Stimulated activated CD4-positive, alpha-beta T cell treated with anti-CD3 and anti-CD28 coated beads, Interleukin-1b, Interleukin-23, amount 100 ng/mL, for 24 hours (primary cell): ENCODE data around the gene TEX261.
"Not testable (repeated sequence)": the region's sequence is repeated elsewhere in the genome, so short reads cannot be mapped to it uniquely, and the experiment has no call there.

ENCODE experiments used
- DNase-seq, 4 experiments: peaks; one replicate each; pipeline ENCODE4 v3.0.0-alpha.2; 2020; ENCODE audit warnings: low read depth in 4 of 4, low spot score in 1 of 4

TEX261 gene

DNA sequence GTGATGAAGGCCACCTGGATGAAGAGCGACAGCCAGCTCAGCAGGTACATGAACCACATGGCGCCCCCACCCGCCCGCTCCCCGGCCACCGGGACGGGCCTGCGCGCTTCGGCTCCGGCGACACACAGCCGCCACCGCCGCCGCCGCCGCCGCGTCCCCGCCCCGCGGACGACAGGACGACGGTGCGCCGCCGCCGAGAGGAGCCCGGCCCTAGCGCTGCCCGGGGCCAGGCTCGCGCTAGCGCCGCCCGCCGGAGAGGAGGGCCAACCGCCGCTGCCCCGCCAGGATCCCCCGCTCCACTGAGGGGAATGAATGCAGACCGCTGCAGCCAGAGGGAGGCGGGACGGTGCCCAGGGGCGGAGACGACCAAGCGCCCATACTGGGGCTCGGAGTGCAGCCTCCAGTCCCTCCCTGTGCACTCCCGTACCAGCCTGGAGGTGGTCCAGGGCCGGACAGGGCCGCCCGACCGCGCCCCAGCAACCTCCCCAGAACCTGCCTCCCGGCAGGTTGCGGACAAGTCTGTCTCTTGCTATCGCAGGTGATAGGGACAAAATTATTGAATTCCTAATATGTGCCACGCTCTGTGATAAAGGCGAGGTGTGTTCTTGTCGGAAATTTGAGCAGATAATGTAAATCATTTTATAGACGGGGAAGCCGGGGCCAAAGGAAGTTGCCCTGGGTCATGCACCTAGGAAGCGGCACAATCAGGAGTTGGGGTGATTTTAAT lies at the start of gene TEX261:
Gene TEX261 (minus strand): TSS at position 175 of the 727 bp plus-strand sequence. CDS start 116 bp downstream, at position 59.
- DNase-seq: peak; percentile 78 to 88 (median 84)

GRCh38 chr2:71043531-71044407 lies 49.1 kb upstream of the TEX261 start:
- DNase-seq: no peak

GRCh38 chr2:71042287-71042686 lies 47.6 kb upstream of the TEX261 start:
- DNase-seq: no peak

DNA sequence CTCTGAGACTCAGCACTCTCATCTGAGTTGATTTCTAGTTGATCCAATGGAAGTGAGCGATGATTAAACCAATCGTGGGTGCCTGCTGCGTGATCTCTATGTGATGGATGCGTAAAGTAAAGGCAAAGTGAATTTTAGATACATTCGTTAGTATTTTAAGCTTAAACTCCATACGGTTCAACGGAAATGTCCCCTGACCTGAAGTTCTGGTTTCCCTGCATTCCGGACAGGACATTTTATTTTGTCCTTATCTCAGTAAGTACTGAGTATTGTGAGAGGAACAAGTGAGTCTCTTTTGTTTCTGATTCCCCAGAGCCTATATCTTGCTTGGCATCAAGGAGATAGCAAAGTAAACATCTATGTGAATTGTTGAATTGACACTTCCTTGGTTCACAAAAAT lies 41.6 kb upstream of the TEX261 start:
- not testable (repeated sequence) for DNase-seq

GRCh38 chr2:71023553-71024243 lies 29.0 kb upstream of the TEX261 start:
- peak; percentile 35 to 62 (median 51) for DNase-seq

- not testable (repeated sequence) for DNase-seq
These were observed 26.7 kb upstream of the TEX261 start for GRCh38 chr2:71021394-71021793.

DNA sequence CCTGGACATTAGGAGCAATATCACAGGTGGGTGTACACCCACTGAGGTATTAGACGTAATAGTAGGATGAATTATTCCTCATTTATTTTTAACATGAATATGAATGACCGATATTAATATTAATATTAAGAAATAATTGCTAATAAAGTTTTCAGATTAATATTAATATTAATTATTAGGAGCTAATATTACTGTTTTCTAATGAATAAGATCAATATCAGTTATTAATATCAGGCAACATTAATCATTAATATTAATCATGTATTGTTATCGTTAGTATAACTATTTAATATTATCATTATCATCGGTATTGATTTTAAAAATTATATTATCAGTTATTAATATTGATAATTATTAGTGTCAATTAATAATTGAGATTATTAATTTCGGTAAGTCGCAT lies 25.3 kb upstream of the TEX261 start:
- DNase-seq: not testable (repeated sequence)

GRCh38 chr2:71018625-71019024 lies 24.0 kb upstream of the TEX261 start:
- no peak for DNase-seq

- DNase-seq: not testable (repeated sequence)
These were observed 17.1 kb upstream of the TEX261 start for GRCh38 chr2:71011786-71012185.

GRCh38 chr2:71008342-71008741 lies 13.7 kb upstream of the TEX261 start:
- DNase-seq: no peak

GRCh38 chr2:71006955-71007799 lies 12.5 kb upstream of the TEX261 start:
- no peak for DNase-seq

GRCh38 chr2:71006323-71006722 lies 11.7 kb upstream of the TEX261 start:
- DNase-seq: no peak

GRCh38 chr2:71005271-71006202 lies 10.9 kb upstream of the TEX261 start:
- DNase-seq: no peak

GRCh38 chr2:71004857-71005256 lies 10.2 kb upstream of the TEX261 start:
- no peak for DNase-seq

GRCh38 chr2:71003966-71004755 lies 9.5 kb upstream of the TEX261 start:
- DNase-seq: no peak

DNA sequence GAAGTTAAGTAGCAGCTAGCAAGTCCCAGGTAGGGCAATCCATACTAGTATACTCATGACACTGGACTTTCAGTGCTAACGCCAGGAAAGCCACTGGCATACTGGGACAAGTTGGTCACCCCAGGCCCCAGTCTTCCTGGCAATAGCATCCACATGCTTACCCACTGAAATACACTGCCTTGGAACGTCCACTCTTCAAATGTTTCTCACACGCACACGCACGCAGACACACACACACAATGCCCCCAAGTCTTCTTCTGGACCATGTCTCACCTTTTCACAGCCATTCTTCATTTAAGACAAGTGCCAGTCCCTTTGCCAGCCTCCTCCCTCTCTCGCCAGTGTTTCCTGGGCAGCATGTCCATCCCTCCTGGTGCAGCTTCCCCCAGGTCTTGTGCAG lies 8.7 kb upstream of the TEX261 start:
- DNase-seq: no peak

DNA sequence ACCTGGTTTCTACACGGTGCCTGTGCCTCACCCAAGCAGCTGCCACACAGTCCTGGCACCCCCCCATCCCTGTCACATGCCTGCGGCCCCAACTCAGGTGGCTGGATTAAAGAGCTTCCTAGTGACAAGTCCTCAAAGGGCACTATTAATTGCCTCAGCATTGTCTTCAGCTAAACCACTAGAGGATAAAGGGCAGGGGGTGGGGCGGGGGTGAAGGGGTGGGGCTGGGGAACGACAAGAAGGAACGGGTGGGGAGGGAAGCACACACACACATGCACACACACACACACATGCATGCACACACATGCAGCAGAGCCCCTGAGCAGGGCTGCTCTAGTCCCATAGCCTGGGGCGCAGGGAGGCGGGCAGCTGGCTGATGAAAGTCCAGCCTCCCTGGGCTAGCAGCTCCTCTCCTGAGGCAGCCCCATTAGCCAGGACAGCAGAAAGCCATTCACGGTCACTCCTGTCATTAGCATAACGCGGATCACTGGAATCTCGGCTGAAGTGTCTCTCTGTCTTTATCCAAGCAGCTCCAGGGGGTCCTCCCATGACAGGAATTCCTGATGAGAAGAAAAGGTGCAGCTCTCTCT lies 7.4 kb upstream of the TEX261 start:
- DNase-seq: no peak

DNA sequence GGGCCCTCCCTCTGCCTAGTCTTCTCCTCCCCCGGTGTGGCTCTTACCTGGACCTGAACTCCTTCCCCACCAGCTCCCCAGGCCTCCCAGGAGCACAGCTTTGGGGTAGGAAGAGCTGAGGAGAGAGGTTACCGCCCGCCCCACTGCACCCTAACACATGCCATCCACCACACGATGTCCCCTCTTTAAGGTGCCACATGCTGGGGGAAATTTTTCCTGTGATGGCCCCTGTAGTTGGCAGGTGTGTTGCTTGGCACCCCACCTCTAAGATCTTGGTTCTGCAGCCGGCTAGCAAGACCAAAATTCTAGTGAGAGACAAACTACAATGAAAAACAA lies 6.9 kb upstream of the TEX261 start:
- no peak for DNase-seq
